ENCODE data around the gene THAP2.
"Not testable (repeated sequence)": the region's sequence is repeated elsewhere in the genome, so short reads cannot be mapped to it uniquely, and the experiment has no call there.

THAP2 gene

DNA sequence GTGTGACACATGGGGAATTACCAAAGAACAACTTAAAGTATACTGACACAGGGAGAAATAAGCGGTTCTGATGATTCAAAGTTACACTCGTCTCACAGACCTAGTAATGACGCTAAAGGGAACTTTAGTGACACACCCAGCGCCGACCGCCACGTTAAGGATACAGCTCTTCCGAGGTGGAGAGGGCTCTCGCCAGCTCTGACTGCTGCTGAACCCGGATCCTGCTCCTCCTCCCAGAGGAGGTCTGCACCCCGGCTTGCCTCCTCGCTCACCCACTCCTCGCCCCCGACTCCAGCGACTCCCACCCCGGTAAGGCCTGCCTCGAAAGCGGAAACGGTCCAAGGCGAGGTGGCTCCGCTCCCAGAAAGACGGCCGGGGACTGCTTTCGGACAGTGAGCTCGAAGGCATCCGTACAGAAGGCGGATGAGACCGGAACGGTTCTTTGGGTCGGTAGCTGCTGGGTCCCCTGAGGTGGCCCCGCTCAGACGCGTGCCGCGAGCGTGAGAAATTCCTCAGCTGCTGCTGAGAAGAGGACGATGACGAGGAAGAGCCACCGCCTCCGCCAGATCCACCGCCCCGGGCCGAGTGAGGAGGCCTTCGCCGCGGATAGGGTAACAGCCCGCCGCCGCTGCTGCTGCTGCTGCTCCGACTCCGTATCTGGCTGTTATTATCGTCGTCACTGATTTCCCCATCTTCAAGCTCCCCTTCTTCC is 1.1 kb upstream of the THAP2 start:
- DNase-seq (ENCODE audit: low read depth): peak; percentile 59

DNA sequence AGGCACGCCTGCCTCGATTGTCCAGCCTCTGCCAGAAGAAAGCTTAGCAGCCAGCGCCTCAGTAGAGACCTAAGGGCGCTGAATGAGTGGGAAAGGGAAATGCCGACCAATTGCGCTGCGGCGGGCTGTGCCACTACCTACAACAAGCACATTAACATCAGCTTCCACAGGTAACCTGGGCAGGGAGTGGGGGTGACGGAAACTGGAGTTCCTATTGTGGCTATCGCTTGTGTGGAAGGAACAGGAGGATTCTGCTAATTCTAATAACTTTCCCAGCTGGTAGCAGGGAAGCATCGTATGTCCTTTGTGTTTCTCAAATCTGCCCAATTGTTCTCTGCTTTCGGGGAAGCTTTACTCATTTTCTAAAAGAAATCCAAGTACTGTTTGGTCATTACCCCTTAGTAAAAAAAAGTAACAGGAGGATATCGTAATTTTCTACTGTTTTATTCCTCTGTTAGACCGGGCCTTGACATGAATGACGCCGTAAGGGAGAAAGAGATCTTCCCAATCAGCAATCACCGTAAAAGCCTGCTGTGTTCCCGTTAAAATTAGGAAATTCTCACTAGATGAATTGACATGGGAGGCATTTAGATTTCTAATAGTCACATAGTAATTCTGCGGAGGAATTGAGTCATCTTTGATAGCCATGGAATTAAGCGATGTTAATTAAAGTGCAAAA is 449 bp downstream of the THAP2 start:
- DNase-seq (ENCODE audit: low read depth): no peak

DNA sequence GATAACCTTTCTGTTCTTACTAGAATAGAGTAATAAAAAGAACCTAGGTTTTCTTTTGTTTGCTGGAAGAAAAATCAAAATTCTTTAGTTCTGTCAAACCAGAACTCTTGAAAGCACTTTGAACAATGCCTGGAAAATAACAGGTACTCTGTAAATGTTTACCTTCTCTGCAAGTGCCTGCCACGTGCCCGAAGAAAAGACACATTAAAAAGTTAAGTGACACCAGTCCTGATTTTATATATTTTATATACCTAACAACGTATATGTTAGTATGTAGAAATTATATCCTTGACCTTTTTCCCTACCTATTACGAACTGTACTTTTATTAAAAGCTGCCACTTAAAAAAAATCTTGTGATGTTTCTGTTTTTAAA is 976 bp downstream of the THAP2 start:
- no peak for DNase-seq (ENCODE audit: low read depth)

DNA sequence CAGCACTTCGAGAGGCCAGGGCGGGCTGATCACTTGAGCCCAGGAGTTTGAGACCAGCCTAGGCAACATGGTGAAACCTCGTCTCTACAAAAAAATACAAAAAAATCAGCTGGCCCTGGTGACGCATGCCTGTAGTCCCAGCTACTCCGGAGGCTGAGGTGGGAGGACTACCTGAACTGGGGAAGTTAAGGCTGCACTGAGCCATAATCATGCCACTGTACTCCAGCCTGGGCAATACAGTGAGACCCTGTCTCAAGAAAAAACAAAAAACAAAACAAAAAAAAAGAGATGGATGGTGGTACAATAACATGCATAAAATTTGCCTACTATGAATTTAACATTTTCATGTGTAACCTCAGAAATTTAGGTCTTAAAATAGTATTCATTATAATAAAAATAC is 2.2 kb downstream of the THAP2 start:
- DNase-seq (ENCODE audit: low read depth): no peak

DNA sequence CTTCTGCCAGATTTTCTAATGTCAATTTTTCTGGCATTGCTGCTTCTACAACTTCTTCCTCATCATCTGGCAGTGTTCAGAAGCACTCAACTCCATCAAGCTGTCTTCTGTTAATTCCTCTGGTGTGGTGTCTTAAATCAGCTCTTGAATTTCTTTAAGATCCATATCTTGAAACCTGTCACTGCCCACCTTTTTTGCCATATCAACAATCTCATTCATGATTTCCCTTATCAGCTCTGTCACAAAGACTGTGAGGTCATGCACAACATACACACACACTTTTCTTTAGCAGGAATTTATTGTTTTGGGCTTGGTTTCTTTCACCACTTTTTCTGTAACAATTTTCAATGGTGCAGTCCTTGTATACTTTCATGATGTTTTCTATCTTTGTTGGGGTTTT is 7.2 kb downstream of the THAP2 start:
- DNase-seq (ENCODE audit: low read depth): no peak

DNA sequence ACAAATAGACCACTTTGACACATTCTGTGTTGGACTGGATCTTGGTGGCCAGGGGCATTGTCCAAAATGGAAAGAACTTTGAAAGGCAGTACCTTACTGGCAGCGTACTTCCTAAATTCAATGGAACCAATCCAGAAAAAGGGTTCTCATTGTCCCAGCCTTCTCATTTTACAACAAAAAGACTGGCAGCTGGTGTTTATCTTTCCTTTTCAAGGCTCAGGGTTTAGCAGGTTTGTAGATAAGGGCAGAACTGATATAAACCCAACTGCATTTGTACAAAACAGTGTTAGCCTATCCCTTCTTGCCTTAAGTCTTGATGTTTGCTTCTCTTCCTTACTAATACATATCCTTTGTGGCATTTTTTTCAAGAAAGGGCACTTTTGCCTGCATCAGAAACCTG is 7.7 kb downstream of the THAP2 start:
- DNase-seq (ENCODE audit: low read depth): no peak

DNA sequence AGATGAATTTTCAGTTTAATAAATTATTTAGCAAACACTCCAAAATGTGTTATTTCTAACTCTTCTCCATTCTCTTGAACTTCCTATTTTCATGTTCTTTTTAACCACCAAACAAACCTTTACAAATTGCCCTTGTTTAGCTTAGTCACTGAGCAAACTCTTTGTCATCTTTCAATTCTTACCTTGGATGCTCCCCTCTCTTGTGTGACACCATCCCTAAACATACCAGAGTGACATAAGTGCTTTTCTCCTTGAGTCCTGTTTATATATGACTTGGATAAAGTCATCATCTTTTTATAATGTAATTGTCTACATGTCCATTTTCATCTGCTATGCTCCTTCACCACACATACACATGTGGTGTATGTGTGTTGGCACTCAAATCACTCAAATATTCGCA is 18.4 kb downstream of the THAP2 start:
- no peak for DNase-seq (ENCODE audit: low read depth)

DNA sequence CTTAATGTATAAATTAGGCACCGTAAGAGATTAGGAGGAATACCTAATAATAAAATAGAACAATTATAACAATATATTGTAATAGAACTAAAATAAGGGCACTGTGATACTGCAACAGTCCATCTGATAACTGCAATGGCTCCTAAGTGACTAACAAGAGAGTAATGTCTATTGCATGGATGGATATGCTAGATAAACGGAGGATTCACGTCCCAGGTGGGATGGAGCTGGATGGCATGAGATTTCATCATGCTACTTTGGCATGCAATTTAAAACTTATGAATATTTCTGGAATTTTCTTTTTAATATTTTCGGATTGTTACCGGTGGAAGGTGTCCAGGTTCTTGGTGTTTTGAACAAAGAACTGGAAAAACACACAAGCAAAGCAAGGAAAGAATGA is 19.5 kb downstream of the THAP2 start:
- DNase-seq (ENCODE audit: low read depth): no peak

DNA sequence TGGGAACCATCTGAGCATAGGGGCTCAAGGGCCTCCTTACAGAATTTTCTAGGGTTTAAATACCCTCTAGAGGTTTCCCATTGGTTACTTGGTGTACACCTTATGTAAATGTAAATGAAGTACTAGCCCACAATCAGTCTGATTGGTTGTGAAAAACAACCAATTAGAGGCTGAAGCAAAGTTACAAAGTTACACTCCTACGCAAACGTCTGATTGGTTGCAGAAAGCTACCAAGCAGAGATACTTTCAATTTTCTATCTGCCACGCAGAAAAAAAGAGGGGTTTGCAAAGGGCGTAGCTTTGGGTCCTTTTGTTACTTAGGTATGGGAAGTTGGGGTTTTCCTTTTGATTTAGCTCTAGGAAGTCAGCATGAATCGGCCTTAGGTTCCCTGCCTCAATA is 20.0 kb downstream of the THAP2 start:
- DNase-seq (ENCODE audit: low read depth): no peak

DNA sequence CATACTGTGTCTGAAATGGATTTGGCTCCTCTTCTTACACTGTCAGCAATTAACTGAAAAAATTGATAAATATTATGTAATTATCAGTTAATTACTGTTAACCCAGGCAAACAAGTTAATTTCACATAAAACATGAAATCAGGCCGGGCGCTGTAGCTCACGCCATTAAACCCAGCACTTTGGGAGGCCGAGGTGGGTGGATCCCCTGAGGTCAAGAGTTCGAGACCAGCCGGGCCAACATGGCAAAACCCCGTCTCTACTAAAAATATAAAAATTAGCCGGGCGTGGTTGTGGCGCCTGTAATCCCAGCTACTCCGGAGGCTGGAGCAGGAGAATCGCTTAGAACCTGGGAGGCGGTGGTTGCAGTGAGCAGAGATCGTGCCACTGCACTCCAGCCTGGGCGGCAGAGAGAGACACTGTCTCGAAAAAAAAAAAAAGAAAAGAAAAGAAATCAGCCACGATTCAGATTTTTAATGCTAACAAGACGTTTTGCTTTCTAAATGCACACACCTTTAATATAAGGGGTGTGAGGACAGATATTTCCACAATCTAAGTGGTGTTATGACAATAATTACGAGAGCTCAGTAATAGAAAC is 21.3 kb downstream of the THAP2 start:
- DNase-seq (ENCODE audit: low read depth): no peak

DNA sequence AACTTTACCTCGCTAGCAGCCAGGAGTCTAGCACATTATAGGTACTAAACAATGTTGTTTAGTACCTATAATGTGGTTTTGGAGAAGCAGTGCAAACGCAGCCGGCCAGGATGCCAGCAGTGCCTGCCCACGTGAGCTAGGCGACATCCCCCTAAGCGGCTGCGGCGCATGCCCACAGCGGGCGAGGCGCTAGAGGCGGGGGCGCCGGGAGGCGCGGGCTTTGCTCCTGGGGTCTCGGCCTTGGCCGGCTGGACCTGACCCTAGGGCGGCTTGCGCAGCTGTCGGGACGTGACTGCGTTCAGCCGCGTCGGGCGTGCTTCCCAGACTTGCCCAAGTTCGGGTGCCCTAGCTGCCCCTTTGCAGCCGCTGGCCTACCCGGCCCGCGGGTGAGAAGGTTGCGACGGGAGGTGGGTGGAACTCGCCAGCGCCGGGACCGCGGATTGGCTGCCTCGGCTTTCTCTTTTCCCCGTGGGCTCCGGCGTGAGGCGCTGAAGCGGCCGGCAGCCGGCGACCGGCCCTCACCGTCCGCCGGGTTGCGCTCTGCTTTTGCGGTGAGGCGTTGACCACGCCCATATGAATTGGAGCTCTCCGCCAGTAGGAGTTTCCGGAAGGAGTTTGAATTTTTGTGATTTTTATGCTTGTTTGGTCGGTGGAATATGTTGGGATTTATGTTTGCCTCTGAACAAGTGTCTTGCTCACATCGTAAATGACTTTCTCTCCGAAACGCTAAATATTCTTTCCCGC is 22.0 kb downstream of the THAP2 start, which contains the start of gene TMEM19:
TSS of gene TMEM19 (plus strand) at position 169 of the 744 bp plus-strand sequence. CDS start 599 bp downstream, outside the sequence.
- DNase-seq (ENCODE audit: low read depth): peak; percentile 74

DNA sequence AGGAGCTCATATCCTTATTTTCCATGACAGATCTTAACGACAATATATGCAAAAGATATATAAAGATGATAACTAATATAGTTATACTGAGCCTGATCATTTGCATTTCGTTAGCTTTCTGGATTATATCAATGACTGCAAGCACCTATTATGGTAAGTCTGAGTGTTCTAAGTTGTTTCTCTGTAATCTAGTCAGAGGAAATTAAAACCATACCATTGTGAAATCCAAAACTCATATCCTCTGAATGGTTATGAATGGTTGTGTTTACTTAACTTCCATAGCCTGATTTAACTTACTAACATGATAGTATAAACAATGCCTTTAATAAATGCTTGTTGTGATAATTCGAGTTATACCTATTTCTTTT is 22.5 kb downstream of the THAP2 start:
- no peak for DNase-seq (ENCODE audit: low read depth)

DNA sequence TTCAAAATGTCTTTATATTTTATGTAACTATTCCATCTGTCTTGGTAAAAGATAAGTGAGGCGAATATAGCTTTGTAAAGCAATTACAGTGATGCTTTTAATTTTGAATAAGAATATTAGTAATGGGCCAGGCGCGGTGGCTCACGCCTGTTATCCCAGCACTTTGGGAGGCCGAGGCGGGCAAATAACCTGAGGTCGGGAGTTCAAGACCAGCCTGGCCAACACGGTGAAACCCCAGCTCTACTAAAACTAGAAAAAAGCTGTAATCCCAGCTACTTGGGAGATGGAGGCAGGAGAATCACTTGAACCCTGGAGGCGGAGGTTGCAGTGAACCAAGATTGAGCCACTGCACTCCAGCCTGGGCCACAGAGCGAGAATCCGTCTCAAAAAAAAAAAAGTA is 23.1 kb downstream of the THAP2 start:
- not testable (repeated sequence) for DNase-seq (ENCODE audit: low read depth)

DNA sequence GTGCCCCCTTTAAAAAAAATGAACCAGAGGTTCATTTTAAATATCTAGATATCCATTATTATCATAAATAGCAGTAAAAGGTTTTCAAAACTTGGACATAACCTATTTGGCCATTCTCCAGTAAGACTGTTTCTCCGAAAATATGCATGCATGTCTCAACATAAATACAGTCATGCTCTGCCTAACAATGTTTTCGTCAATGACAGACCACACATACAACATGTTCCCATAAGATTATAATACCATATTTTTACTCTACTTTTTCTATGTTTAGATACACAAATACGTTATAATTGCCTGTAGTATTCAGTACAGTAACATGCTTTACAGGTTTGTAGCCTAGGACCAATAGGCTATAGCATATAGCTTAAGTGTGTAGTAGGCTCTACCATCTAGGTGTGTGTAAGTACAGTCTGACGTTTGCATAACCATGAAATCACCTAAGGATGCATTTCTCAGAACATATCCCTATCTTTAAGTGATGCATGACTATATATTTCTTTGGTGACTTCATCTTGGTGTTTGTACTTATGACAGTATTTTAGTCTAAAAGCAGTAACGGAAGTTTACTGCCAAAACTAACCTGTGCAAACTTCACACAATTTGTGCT is 25.0 kb downstream of the THAP2 start:
- DNase-seq (ENCODE audit: low read depth): no peak

DNA sequence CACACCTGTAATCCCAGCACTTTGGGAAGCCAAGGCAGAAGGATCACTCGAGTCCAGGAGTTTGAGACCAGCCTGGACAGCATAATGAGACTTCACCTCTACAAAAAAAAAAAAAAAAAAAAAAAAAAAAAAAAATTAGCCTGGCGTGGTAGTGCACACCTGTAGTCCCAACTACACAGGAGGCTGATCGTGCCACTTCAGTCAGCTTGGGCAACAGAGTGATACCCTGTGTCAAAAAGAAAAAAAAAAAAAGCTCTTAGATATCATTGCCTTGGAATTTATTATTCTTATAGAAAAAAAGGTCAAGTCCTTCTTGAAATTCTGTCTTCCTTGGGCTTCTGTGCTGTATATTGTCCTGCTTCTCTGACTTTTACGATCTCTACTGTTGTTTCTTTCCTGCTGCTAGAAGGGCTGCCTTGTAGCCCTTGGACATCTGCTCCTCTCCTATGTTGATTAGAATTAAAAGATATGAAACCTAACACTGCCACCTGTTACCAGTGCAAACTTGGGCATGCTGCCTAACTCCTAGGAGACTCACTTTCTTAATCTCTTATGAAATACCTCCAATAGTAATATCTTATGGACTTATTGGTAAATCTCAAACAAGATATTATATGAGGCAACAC is 27.5 kb downstream of the THAP2 start:
- DNase-seq (ENCODE audit: low read depth): no peak

DNA sequence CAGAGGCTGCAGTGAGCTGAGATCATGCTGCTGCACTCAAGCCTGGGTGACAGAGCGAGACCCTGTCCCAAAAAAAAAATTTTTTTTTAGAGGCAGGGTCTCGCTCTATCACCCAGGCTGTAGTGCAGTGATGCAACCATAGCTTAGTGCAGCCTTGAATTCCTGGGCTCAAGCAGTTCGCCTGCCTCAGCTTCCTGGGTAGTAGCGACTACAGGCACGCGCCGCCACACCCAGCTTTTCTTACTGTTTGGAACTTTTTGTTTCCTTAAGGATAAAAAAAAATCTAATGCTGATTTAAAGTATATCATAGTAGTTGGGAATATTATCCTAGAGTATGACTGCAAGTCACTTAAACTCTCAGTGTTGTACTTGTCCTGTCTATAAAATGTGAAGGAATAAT is 29.0 kb downstream of the THAP2 start:
- DNase-seq (ENCODE audit: low read depth): no peak

DNA sequence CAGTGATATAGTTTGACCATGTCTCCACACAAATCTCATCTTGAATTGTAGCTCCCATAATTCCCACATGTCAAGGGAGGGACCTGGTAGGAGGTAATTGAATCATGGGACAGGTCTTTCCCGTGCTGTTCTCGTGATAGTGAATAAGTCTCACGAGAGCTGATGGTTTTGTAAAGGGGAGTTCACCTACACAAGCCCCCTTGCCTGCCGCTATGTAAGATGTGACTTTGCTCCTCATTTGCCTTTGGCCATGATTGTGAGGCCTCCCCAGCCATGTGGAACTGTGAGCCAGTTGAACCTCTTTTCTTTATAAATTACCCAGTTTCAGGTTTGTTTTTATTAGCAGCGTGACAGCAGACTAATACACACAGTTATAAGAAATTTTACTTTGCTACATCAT is 29.6 kb downstream of the THAP2 start:
- not testable (repeated sequence) for DNase-seq (ENCODE audit: low read depth)

DNA sequence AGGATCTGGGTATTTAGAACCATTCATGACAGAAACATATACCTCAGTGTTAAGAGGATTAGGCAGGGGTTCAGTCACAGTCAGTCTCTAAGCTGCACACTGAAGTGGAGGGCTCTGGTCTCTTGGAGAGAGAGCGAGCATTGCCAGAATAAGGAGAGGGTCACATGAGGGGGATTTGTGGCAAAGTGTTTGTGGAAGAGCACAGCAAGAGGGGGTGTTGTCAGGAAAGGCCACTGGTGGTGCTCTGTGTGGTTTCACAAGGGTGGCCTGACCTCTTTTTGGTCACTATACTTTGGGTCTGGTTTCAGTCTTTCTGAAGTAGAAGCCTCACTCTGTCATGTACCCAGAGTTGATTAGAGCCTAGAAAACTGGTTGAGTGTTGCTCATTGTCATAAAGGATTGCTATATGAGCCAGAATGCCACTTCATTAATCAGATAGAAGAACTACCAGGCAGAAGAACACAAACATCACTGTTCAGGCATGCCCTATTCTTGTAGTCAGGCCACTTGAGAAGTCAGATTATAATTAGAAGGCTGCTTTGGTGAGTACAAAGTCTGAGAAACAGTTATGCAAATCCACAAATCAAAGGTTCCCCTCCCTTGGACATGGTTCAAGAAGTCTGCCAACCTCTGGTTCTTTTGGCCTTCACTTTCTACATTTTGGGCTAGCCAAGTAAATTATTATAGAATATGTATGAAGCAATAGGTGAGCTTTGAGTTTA is 30.2 kb downstream of the THAP2 start:
- DNase-seq (ENCODE audit: low read depth): no peak

DNA sequence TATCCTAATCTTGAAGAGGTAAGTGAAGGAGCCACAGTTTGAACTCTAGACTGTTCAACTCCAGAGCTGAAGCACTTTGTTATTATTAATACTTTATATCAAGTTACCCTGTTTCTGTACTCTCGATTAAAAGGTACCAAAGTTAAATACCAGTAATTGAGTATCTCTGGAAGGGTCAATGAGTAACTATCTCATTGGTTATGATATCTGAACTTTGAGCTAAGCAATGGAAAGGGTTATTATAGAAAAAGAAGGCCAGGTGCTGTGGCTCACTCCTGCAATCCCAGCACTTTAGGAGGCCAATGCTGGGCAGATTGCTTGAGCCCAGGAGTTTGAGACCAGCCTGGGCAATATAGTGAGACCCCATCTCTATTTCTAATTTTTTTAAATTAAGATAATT is 31.7 kb downstream of the THAP2 start:
- DNase-seq (ENCODE audit: low read depth): no peak

DNA sequence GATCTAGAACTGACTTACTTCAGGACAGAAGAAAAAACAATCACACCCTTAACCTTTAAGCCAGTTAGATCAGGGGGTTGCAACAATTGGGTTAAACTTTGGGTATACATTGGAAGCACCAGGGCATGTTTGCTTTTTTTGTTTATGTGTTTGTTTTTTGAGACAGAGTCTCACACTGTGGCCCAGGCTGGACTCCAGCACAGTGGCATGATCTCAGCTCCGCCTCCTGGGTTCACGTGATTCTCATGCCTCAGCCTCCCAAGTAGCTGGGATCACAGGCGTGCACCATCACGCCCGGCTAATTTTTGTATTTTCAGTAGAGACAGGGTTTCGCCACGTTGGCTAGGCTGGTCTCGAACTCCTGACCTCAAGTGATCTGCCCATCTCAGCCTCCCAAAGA is 38.1 kb downstream of the THAP2 start:
- not testable (repeated sequence) for DNase-seq (ENCODE audit: low read depth)

DNA sequence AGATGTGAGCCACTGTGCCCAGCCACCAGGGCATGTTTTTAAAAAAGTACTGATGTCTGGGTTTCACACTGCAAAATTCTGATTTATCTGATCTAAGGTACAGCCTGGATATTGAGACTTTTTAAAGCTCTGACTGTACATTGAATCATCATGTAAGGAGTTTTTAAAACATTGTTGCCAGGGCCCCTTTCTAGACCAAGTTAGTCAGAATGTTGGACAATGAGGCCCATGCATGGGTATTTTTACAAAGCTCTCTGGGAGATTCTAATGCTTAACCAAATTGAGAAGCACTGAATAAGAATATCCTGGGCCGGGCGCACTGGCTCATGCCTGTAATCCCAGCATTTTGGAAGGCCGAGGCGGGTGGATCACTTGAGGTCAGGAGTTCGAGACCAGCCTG is 38.5 kb downstream of the THAP2 start:
- DNase-seq (ENCODE audit: low read depth): no peak

Data from activated T-cell treated with anti-CD3 and anti-CD28 coated beads for 24 hours (primary cell).